Tibial nerve (tissue), 4 donors: ENCODE measurements around the gene WWTR1. TPM values are rescaled to one million over a fixed set of nuclear protein-coding genes. Genes with fewer than 3 reads are reported as not detected.
A peak's percentile ranks its signal among the peaks of the same experiment; 100 is the strongest.

ENCODE experiments used
- DNase-seq, 2 donors: peaks; one replicate each; pipeline ENCODE4 v3.0.0-alpha.2; 2019; ENCODE audit warnings: low spot score in 2 of 2
- H3K27ac ChIP-seq, 4 donors: fragments of 200-600 bp; sonication (generic) in 3 of 4; one replicate each; pipeline ENCODE4 v1.5.1; 2017 to 2019; ENCODE audit warnings: mild to moderate bottlenecking in 1 of 4
- H3K27me3 ChIP-seq, 2 donors: fragments of 200-600 bp; sonication (generic) in 1 of 2; one replicate each; pipeline versions ENCODE4 v1.5.1 to v1.6.0; 2017 to 2019
- H3K36me3 ChIP-seq, 3 donors: fragments of 200-600 bp; sonication (generic); one replicate each; pipeline ENCODE4 v1.5.1; 2018 to 2019
- H3K4me1 ChIP-seq, 4 donors: fragments of 200-600 bp; sonication (generic) in 3 of 4; one replicate each; pipeline ENCODE4 v1.5.1; 2017 to 2019
- H3K4me3 ChIP-seq, 4 donors: fragments of 200-600 bp; sonication (generic) in 3 of 4; one replicate each; pipeline ENCODE4 v1.5.1; 2017 to 2019; ENCODE audit warnings: mild to moderate bottlenecking in 1 of 4, moderate library complexity in 1 of 4
- H3K9me3 ChIP-seq, 4 donors: fragments of 200-600 bp; sonication (generic) in 3 of 4; one replicate each; pipeline ENCODE4 v1.5.1; 2017 to 2019
- EP300 ChIP-seq, 2 donors: sonication (generic); formaldehyde crosslinking; IDR thresholded peaks; one replicate each; pipeline ENCODE4 v1.6.1; 2017; ENCODE audit warnings: antibody characterized with exemption in 2 of 2, mild to moderate bottlenecking in 1 of 2
- POLR2A ChIP-seq, 2 donors: fragments of 450-650 bp; IDR thresholded peaks; one replicate each; pipeline ENCODE4 v1.6.1; 2017; ENCODE audit warnings: antibody characterized with exemption in 2 of 2, mild to moderate bottlenecking in 2 of 2, moderate library complexity in 2 of 2
- WGBS, 2 donors: methylation state at CpG; one replicate each; pipeline ENCODE4 v1.1.5; 2018; 5-methylcytosine and 5-hydroxymethylcytosine counted together
- small RNA-seq: library from RNA; depleted of rRNA; stranded (forward); fragments of <200 nt; gene quantifications from one replicate; pipeline ENCODE3, GENCODE V24; 2016
- total RNA-seq, 4 donors: library from RNA; depleted of rRNA; stranded (reverse); fragments of >200 nt; gene quantifications; one replicate each; pipeline ENCODE4 v1.1.0, GENCODE V29; 2016
- TF ChIP-seq, protein P1 (sequence below), 5 experiments: fragments of 200-600 bp in 3 of 5; fragments of 450-650 bp in 2 of 5; sonication (generic) in 3 of 5; IDR thresholded peaks; one replicate each; pipeline ENCODE4 v1.5.1; 2016 to 2019; ENCODE audit warnings: antibody characterized with exemption in 5 of 5, mild to moderate bottlenecking in 3 of 5, moderate library complexity in 2 of 5

The WWTR1 gene
- total RNA-seq, 4 donors from 2014 or later = 86.5 to 130 (median 113) TPM

DNA sequence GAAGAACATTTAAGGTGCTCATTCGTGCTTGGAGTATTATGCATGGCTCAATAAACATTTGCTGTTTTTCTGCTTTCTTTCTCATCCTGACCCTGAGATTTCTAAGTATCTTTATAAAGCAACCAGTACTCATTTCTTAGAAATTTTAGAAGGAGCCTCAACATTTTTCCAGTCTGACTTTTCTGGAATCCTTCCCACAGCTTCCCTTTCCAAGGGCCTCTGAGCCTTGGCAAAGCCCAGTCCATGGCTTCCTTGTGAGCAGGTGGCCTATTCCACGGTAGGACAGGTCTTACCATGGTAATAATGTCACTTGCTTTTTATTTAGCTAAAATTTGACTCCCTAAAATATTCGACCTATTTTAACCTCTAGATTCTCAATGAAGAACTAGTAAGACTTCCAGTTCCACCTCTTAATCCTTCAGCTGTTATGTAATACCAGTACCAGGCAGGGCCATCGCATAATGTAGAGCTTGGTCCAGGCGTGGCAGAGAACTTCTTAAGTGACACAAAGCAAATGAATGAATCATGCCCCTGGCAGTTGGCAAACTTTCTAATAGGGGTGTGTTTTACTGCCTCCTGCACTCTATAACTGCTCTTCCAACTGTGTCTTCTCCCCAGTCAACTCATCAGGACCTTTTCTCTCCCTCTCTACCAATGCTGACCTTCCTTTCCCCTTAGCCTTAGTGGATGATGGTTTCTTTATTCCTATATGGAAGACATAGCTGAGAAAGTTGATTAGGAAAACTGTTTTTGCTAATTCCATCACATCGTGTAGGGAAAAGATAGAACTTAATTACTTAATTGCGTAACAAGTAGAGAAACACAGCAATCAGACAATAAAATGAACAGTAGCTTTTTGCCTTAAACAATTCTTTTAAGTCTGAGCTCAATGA is 184.2 kb downstream of the WWTR1 start:
- Histone ChIP-seq H3K4me1 (peaks cover 0 to 23% (median 7%) of the 10 kb centered on the region in 4 donors), H3K27ac (peak overlapping the region in 2 of 4 donors; percentile 21 to 62), H3K27me3 (no peaks in the 10 kb centered on the region), H3K9me3 (no peaks in the 10 kb centered on the region), H3K36me3 (no peaks in the 10 kb centered on the region), H3K4me3 (no peak overlapping the region)
- 52 to 62% methylated on average over 7 of the region's 7 CpGs for WGBS, 2 donors
- no peak for DNase-seq
- TF ChIP-seq, protein P1, sequence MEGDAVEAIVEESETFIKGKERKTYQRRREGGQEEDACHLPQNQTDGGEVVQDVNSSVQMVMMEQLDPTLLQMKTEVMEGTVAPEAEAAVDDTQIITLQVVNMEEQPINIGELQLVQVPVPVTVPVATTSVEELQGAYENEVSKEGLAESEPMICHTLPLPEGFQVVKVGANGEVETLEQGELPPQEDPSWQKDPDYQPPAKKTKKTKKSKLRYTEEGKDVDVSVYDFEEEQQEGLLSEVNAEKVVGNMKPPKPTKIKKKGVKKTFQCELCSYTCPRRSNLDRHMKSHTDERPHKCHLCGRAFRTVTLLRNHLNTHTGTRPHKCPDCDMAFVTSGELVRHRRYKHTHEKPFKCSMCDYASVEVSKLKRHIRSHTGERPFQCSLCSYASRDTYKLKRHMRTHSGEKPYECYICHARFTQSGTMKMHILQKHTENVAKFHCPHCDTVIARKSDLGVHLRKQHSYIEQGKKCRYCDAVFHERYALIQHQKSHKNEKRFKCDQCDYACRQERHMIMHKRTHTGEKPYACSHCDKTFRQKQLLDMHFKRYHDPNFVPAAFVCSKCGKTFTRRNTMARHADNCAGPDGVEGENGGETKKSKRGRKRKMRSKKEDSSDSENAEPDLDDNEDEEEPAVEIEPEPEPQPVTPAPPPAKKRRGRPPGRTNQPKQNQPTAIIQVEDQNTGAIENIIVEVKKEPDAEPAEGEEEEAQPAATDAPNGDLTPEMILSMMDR (IDR thresholded peaks at IDR 0.05) = no peak
- TF ChIP-seq EP300 (IDR thresholded peaks at IDR 0.05) = peak in 1 of 2 donors; percentile 12
- no peak for TF ChIP-seq POLR2A (IDR thresholded peaks at IDR 0.05)

DNA sequence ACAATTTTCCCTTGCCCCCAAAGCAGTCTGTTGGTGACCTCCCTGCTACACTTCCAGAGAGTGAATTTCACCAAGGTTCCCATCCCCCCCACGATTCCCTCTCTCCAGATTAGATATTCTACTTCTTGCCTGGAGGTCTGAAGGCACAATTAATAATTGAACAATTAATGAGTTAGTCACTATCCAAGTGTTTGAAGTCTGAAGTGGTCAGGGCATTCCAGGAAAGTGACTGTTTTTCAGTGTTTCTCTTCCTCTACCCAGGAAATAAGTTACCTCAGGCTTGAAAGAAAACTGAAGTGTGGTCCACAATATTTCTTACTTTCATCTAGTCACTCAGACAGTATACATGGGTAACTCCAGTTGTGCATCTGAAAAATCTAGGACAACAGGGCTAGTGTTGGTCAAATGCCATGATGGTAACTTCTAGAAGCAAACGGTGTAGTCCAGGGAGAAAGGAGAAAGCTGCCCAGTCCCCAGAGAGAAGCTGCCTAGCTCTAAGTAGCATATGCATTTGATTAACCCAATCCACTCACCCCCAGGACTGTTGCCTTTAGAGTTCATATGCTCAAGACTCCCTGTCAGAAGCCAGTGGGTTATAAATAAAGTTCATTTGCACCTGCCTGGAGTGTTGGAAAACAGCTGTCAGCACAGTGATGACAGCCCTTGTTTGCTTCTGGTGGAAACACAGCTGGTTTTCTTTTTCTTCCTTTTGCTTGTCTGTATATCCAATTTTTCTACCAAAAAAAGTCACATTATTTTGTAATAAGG is 185.6 kb downstream of the WWTR1 start:
- Histone ChIP-seq H3K4me3 (no peak overlapping the region), H3K36me3 (no peaks in the 10 kb centered on the region), H3K9me3 (no peaks in the 10 kb centered on the region), H3K4me1 (peaks cover 0 to 25% (median 8%) of the 10 kb centered on the region in 4 donors), H3K27me3 (no peaks in the 10 kb centered on the region), H3K27ac (peak overlapping the region in 1 of 4 donors; percentile 30)
- 57 to 67% methylated on average over 2 of the region's 2 CpGs for WGBS, 2 donors
- DNase-seq = no peak
- no peak for TF ChIP-seq POLR2A (IDR thresholded peaks at IDR 0.05)
- no peak for TF ChIP-seq EP300 (IDR thresholded peaks at IDR 0.05)
- TF ChIP-seq, protein P1 (IDR thresholded peaks at IDR 0.05) = no peak

DNA sequence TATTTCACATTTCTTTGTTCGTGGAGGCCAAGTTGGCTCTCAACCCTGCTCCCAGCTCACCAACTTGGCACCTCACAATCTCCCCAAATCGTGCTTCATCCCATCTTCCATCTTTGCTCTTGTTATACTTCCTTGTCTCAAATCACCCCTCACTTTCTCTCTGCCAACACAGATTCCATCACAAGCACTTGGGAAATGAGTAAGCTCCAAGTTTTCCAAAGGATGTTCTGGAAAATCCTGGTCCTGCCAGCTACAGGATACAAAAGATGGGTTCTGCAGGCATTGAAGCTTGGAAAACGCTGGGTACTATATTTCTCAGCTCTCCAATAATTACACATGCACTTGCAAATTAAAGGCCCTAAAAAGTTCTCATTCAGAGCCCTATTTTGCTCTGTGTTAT is 187.4 kb downstream of the WWTR1 start:
- H3K27me3 ChIP-seq = no peaks in the 10 kb centered on the region
- peaks cover 0 to 41% (median 8%) of the 10 kb centered on the region in 4 donors for H3K4me1 ChIP-seq
- no peak overlapping the region for H3K4me3 ChIP-seq
- H3K36me3 ChIP-seq = no peaks in the 10 kb centered on the region
- H3K27ac ChIP-seq = no peak overlapping the region
- no peak for DNase-seq
- TF ChIP-seq EP300 (IDR thresholded peaks at IDR 0.05) (no peak), POLR2A (IDR thresholded peaks at IDR 0.05) (no peak)
- TF ChIP-seq, protein P1 (IDR thresholded peaks at IDR 0.05) = no peak
- no peaks in the 10 kb centered on the region for H3K9me3 ChIP-seq
- WGBS, 2 donors = 66 to 73% methylated on average over 3 of the region's 3 CpGs

DNA sequence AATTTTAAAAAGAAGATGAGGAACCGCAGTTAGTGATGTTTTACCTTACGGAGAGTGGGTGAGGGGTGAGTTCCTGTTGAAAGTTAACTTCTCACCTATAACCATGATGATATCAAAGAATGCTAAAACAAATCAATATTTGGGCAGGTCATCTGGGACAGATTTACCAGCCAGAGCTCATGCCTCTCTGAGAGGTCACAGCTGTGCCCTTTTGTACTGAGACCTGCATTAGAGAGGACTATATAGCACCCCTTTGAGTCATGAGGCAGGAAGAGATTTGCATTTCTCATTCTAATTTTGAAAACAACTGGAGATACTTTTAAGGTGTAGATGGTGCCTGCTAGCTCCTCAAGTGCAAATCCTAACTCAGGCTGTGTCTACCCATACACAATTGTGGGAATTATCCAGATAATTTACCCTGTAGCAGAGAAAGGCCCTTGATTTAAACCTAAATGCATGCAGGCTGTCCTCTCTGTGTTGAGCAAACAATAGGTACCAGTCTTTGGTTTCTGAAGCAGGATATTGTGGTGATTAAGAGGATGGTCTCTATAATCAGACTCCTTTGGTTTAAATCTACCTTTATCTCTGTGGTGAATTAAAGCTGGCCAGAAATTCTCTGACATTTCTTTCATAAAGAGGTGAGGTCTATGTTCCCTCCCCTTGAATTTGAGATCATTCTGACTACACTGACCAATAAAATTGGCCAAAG is 189.2 kb downstream of the WWTR1 start:
- TF ChIP-seq POLR2A (IDR thresholded peaks at IDR 0.05) (no peak), EP300 (IDR thresholded peaks at IDR 0.05) (no peak)
- TF ChIP-seq, protein P1 (IDR thresholded peaks at IDR 0.05) = no peak
- H3K4me1 ChIP-seq = peaks cover 0 to 37% (median 6%) of the 10 kb centered on the region in 4 donors
- no peaks in the 10 kb centered on the region for H3K9me3 ChIP-seq
- no peak overlapping the region for H3K4me3 ChIP-seq
- 94 to 95% methylated on average over 2 of the region's 2 CpGs for WGBS, 2 donors
- no peak for DNase-seq
- H3K27me3 ChIP-seq = no peaks in the 10 kb centered on the region
- no peaks in the 10 kb centered on the region for H3K36me3 ChIP-seq
- no peak overlapping the region for H3K27ac ChIP-seq

Small RNAs within 50 kb of the gene (small RNA-seq; reads per million reads assigned to genes)
- gene RNU6-1098P = not detected

Other genes starting within 250 kb of the WWTR1 start
- gene TM4SF4, start 183.3 kb downstream of the WWTR1 start, total RNA-seq = not detected
- gene COMMD2, start 94.5 kb upstream of the WWTR1 start, total RNA-seq = 10 to 100 TPM; 18.6 to 28.2 (median 22.3) TPM
- 1 to 10 TPM in 1 of 4 donors, under 1 TPM in 3; 0.60 to 1.4 (median 0.86) TPM for gene ANKUB1, start 134.5 kb upstream of the WWTR1 start, total RNA-seq
- gene RNF13, start 155.2 kb upstream of the WWTR1 start, total RNA-seq = 100 to 1,000 TPM; 107 to 142 (median 128) TPM